ACC112 (cell line): ENCODE measurements around the gene PDIA4.
"Not testable (repeated sequence)": the region's sequence is repeated elsewhere in the genome, so short reads cannot be mapped to it uniquely, and the experiment has no call there.

ENCODE experiments used
- H2AFZ ChIP-seq: fragments of 200-600 bp; sonication (generic); one replicate; pipeline ENCODE4 v1.6.0; 2017; ENCODE audit warnings: antibody characterized with exemption, low read length; ENCODE audit not compliant: unreplicated experiment
- H3K27ac ChIP-seq: fragments of 200-600 bp; sonication (generic); 2 replicates; pipeline ENCODE4 v1.5.1; 2014; ENCODE audit warnings: low read depth, mild to moderate bottlenecking, antibody characterized with exemption, low read length, moderate library complexity
- H3K27me3 ChIP-seq: fragments of 200-600 bp; sonication (generic); 2 replicates; pipeline ENCODE4 v1.6.1; 2014; ENCODE audit warnings: mild to moderate bottlenecking, antibody characterized with exemption, low read length, moderate library complexity, mixed read lengths; ENCODE audit not compliant: insufficient read depth
- H3K36me3 ChIP-seq: fragments of 200-600 bp; sonication (generic); 2 replicates; pipeline ENCODE4 v1.6.1; 2016; ENCODE audit warnings: mild to moderate bottlenecking, antibody characterized with exemption, low read length, moderate library complexity, mixed read lengths; ENCODE audit not compliant: insufficient read depth
- H3K4me1 ChIP-seq: fragments of 200-600 bp; sonication (generic); one replicate; pipeline ENCODE4 v1.6.1; 2016; ENCODE audit warnings: low read length, mixed read lengths; ENCODE audit not compliant: insufficient read depth, unreplicated experiment, control insufficient read depth
- H3K4me3 ChIP-seq: fragments of 200-600 bp; sonication (generic); 2 replicates; pipeline ENCODE4 v1.5.1; 2014; ENCODE audit warnings: mild to moderate bottlenecking, low read depth, low read length
- H3K79me2 ChIP-seq: fragments of 200-600 bp; sonication (generic); one replicate; pipeline ENCODE4 v1.6.0; 2016; ENCODE audit warnings: low read length; ENCODE audit not compliant: control insufficient read depth, unreplicated experiment, insufficient read depth

PDIA4 gene

DNA sequence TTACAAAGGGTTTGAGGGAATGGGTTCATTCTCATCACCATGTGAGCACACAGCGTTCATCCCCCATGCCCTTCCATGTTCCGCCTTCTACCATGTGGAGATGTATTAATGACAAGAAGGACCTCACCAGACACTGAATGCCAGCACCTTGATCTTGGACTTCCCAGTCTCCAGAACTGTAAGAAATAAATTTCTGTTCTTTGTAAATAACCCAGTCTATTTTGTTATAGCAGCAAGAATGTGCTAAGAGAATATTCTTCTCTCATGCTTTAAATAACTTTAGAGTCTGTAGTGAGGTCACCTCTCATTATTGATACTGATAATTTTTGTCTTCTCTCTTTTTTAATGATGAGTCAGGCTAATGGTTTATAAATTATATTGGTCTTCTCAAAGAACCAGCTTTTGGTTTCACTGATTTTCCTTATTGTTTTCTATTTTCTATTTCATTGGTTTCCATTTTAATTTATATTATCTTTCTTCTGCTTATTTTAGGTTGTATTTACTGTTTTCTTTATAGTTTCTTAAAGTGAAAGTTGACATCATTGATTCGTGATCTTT is 3.1 kb upstream of the PDIA4 start:
- Histone ChIP-seq H3K79me2 (peaks cover 16% of the 10 kb centered on the region), H2AFZ (no peak overlapping the region), H3K4me3 (no peak overlapping the region), H3K27me3 (no peaks in the 10 kb centered on the region), H3K4me1 (peaks cover 7% of the 10 kb centered on the region), H3K27ac (no peak overlapping the region), H3K36me3 (no peaks in the 10 kb centered on the region)

DNA sequence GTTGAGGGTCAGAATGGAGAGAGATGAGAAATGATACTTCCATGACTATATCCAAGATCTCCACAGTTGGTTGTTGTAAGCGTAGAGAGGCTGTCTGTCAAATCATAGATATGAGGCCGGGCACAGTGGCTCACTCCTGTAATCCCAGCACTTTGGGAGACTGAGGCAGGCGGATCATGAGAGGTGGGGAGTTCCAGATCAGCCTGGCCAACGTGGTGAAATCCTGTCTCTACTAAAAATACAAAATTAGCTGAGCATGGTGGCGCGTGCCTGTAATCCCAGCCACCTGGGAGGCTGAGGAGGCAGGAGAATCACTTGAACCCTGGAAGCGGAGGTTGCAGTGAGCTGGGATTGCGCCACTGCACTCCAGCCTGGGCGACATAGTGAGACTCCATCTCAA is 2.1 kb upstream of the PDIA4 start:
- not testable (repeated sequence) for H3K27ac ChIP-seq, H3K4me3 ChIP-seq, H3K27me3 ChIP-seq, H2AFZ ChIP-seq, H3K36me3 ChIP-seq
- H3K79me2 ChIP-seq, result peaks cover 26% of the 10 kb centered on the region
- peaks cover 12% of the 10 kb centered on the region for H3K4me1 ChIP-seq

DNA sequence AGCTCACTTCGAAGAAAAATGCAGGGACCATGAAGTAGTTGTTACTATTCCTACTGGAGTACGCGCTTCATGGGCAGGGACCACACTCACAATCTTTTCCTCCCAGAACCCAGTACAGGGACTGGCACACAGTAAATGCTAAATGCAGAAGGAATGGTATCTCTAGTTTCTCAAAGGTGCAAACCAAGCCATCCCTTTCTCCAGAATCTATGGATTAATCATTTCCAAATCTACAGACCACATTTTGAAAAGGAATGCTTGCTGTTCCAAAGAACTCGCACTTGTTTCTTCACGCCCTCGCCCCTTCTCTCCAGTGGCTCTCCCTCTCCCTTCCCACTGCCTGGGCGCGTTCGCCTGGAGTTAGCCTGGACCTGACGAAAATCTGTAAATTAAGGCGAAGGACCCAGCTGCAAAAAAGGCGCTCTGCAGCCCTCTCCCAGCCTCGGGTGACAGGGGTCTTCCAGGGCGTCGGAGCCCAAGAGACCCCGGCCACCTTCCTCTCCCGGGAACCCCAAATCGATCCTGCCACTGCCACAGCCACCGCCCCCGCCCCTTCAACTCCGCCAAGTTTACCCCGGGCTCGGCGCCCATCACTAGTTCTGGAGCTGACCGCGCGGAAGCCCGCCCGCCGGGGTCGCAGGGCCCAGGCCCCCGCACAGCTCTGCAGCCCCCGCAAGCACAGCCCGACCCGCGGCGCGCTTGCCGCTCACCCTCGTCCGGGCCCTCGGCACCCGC is 527 bp downstream of the PDIA4 start:
- H3K36me3 ChIP-seq, result no peaks in the 10 kb centered on the region
- H3K79me2 ChIP-seq, result peaks cover 47% of the 10 kb centered on the region
- H3K4me3 ChIP-seq, result peak overlapping the region; percentile 94
- peak overlapping the region; percentile 51 for H3K27ac ChIP-seq
- H2AFZ ChIP-seq, result peak overlapping the region; percentile 85
- peaks cover 12% of the 10 kb centered on the region for H3K4me1 ChIP-seq
- no peaks in the 10 kb centered on the region for H3K27me3 ChIP-seq

DNA sequence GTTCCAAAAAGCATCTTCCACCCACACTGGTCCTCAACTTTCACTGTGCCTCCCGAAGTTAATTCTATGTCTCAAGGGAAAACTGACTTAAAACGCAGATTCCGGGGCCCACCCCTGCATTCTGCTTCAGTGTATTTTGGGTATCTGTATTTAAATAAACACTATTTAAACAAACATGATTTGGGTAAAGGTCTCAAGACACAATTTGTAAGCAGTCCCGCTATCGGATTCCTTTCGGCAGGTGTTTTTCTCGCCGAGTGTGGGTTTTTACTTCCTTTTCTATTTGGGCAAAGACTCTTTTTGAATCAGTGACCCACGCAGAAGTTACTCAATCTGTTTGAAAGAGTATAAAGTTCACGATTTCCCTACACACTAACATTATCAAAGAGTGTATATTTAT is 1.2 kb downstream of the PDIA4 start:
- Histone ChIP-seq H3K36me3 (no peaks in the 10 kb centered on the region), H3K27me3 (no peaks in the 10 kb centered on the region), H3K4me3 (peak overlapping the region; percentile 94), H3K27ac (0 out of 2 replicates have a peak overlapping the region, but pooled peaks have one; percentile 51), H2AFZ (peak overlapping the region; percentile 15), H3K4me1 (peaks cover 12% of the 10 kb centered on the region), H3K79me2 (peaks cover 54% of the 10 kb centered on the region)

DNA sequence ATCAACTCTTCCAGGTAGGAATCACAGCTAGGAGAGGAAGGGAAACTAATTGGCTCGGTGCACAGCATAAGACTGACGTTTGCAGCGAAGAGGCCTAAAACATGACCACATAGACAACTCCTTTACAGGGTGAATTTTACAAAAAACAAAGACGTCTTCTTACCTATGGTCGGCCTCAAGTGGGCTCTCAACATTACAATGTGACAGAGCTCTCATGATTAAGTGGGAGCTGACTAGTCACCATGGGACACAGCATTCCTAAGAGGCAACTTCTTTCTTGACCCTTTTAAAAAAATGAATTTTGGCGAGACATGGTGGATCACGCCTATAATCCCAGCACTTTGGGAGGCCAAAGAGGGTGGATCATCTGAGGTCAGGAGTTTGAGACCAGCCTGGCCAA is 4.6 kb downstream of the PDIA4 start:
- 0 out of 2 replicates have a peak, but pooled peaks cover 2% of the 10 kb centered on the region for H3K36me3 ChIP-seq
- no peaks in the 10 kb centered on the region for H3K27me3 ChIP-seq
- H3K4me3 ChIP-seq, result no peak overlapping the region
- H3K4me1 ChIP-seq, result peaks cover 12% of the 10 kb centered on the region
- H3K27ac ChIP-seq, result no peak overlapping the region
- H3K79me2 ChIP-seq, result peaks cover 59% of the 10 kb centered on the region
- H2AFZ ChIP-seq, result no peak overlapping the region

DNA sequence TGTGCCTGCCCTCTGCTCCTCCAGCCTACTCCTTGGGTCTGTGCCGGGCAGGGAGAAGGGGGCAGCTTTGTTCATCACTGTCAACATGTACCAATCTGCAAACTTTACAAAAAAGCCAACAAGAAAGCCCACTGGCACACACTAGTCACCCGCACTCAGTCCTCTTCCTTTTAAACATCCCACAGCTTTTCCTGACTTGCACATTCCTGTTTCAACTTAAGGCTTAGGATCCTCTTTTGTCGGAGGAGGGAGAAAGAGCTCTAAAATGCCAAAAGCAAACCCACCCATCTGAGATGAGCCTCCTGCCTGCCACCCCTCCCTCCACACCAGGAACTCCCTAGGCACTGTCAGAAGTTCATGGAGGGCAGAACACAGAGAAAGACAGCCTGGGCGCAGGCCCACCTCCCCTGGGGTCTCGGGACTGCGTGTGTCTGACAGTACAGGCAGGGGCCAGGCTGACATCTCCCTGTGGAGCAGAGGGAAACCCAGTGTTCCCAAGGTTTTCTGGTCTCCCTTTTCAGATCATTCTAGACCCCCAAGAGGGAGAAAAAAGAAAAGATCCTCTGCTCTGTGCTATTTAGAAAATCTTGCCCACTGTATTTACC is 5.4 kb downstream of the PDIA4 start:
- Histone ChIP-seq H3K4me3 (no peak overlapping the region), H3K36me3 (0 out of 2 replicates have a peak, but pooled peaks cover 2% of the 10 kb centered on the region), H2AFZ (no peak overlapping the region), H3K79me2 (peaks cover 57% of the 10 kb centered on the region), H3K4me1 (peaks cover 12% of the 10 kb centered on the region), H3K27ac (no peak overlapping the region), H3K27me3 (no peaks in the 10 kb centered on the region)

DNA sequence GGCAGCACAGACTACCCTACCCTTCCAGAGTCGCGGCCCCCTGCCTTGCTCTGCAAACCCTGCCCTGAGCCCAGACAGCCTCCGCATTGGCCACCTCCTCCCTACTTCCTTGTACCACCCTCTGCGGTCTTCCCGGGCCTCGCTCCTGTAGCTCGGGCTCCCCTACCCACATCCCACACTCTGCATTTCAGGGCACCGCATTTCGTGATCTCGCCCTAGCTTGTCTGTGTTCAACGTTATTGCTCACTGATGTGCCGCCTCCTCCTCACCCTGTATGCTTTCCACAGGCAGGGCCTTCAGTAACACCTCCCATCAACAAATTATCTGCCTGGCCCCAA is 6.6 kb downstream of the PDIA4 start:
- no peak overlapping the region for H2AFZ ChIP-seq
- H3K27me3 ChIP-seq, result no peaks in the 10 kb centered on the region
- peaks cover 8% of the 10 kb centered on the region for H3K4me1 ChIP-seq
- 0 out of 2 replicates have a peak, but pooled peaks cover 2% of the 10 kb centered on the region for H3K36me3 ChIP-seq
- H3K4me3 ChIP-seq, result no peak overlapping the region
- no peak overlapping the region for H3K27ac ChIP-seq
- H3K79me2 ChIP-seq, result peaks cover 46% of the 10 kb centered on the region

DNA sequence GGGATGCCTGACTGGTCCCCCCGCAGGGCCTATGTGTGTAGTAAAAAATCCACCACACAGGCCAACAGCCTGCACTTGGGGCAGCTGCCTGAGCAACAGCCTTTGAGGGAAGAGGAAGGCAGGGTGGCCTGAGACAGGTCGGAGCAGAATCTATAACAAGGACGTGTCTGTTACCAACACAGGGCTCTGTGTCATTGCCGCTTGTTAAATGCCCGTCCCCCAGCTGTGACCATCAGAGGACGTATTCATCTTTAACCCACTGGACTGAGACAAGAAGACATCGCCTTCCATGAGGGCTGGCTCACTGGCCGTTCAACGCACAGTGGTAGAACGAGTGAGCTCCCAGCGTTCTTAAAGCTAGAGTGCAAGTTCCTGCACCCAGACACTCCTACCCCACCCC is 7.8 kb downstream of the PDIA4 start:
- no peaks in the 10 kb centered on the region for H3K27me3 ChIP-seq
- H3K27ac ChIP-seq, result no peak overlapping the region
- no peak overlapping the region for H2AFZ ChIP-seq
- H3K4me3 ChIP-seq, result no peak overlapping the region
- H3K4me1 ChIP-seq, result no peaks in the 10 kb centered on the region
- H3K79me2 ChIP-seq, result peaks cover 34% of the 10 kb centered on the region
- H3K36me3 ChIP-seq, result 0 out of 2 replicates have a peak, but pooled peaks cover 2% of the 10 kb centered on the region

DNA sequence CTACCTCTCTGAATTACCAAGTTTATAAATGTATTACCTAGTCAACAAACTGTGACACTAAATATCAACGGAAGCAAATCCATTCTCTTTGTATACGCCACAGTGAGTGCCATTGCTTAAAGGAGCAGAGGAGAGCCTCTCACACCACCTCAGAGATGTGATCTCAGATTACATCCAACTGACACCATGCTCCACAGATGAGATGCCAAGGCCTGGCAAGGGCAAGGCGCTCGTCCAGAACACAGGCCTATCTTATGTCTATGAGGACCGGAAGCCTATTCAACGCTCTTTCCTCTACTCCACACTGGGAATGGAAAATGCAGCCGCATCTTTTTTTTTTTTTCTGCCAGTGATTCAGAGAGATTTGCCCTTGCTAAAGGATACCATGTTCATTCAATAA is 11.4 kb downstream of the PDIA4 start:
- Histone ChIP-seq H3K36me3 (0 out of 2 replicates have a peak, but pooled peaks cover 2% of the 10 kb centered on the region), H3K27me3 (no peaks in the 10 kb centered on the region), H3K27ac (no peak overlapping the region), H3K4me1 (no peaks in the 10 kb centered on the region), H3K79me2 (peaks cover 3% of the 10 kb centered on the region), H2AFZ (no peak overlapping the region), H3K4me3 (no peak overlapping the region)

DNA sequence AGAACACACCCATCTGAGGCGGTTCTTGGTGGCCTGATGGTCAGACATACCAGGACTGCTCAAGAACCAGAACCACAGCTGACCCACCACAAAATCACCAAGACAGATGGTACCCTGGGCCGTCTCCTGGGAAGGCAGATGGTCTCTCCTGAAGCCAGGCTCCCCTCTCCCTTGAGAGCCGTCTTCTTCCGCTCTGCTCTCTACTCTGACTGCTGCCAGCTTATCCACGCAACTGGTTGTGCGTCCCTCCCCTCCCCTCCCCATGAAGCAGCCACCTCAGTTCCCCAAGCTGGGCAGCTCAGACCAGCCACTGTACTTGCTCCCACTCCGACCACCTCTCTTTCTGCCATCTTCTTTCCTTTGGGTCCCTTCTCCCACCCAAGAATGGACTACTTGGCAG is 14.0 kb downstream of the PDIA4 start:
- H3K4me1 ChIP-seq, result no peaks in the 10 kb centered on the region
- H3K36me3 ChIP-seq, result 0 out of 2 replicates have a peak, but pooled peaks cover 2% of the 10 kb centered on the region
- no peaks in the 10 kb centered on the region for H3K79me2 ChIP-seq
- H2AFZ ChIP-seq, result no peak overlapping the region
- H3K4me3 ChIP-seq, result no peak overlapping the region
- no peak overlapping the region for H3K27ac ChIP-seq
- no peaks in the 10 kb centered on the region for H3K27me3 ChIP-seq

DNA sequence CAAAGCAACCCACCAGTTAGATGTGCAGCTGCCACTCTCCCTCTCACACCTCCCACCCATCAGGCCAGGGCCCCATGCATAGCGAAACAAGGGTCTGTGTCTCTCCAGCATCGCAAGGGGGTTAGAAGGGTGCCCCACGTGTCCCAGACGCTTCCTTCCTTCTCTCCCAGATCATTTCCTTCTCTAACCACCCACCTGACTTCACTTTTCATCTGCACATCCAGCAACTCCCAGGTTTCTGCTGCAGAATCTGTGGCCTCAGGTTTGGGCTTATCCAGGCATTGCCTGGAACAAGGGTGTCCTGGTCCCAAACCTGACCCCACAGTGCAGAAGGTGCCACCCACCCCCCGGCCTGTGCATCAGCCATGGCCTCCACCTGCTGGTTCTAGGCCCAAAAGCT is 14.4 kb downstream of the PDIA4 start:
- no peak overlapping the region for H2AFZ ChIP-seq
- H3K79me2 ChIP-seq, result no peaks in the 10 kb centered on the region
- no peaks in the 10 kb centered on the region for H3K4me1 ChIP-seq
- H3K27ac ChIP-seq, result no peak overlapping the region
- 0 out of 2 replicates have a peak, but pooled peaks cover under 1% of the 10 kb centered on the region for H3K36me3 ChIP-seq
- H3K27me3 ChIP-seq, result no peaks in the 10 kb centered on the region
- no peak overlapping the region for H3K4me3 ChIP-seq
